Left forelimb (tissue), 1 donor: Measurements from ENCODE around the gene NUMA1.

Experiments used
- DNase-seq: peaks from one replicate; pipeline ENCODE4 v3.0.0-alpha.2; 2018; ENCODE audit warnings: low spot score

The NUMA1 gene, protein sequence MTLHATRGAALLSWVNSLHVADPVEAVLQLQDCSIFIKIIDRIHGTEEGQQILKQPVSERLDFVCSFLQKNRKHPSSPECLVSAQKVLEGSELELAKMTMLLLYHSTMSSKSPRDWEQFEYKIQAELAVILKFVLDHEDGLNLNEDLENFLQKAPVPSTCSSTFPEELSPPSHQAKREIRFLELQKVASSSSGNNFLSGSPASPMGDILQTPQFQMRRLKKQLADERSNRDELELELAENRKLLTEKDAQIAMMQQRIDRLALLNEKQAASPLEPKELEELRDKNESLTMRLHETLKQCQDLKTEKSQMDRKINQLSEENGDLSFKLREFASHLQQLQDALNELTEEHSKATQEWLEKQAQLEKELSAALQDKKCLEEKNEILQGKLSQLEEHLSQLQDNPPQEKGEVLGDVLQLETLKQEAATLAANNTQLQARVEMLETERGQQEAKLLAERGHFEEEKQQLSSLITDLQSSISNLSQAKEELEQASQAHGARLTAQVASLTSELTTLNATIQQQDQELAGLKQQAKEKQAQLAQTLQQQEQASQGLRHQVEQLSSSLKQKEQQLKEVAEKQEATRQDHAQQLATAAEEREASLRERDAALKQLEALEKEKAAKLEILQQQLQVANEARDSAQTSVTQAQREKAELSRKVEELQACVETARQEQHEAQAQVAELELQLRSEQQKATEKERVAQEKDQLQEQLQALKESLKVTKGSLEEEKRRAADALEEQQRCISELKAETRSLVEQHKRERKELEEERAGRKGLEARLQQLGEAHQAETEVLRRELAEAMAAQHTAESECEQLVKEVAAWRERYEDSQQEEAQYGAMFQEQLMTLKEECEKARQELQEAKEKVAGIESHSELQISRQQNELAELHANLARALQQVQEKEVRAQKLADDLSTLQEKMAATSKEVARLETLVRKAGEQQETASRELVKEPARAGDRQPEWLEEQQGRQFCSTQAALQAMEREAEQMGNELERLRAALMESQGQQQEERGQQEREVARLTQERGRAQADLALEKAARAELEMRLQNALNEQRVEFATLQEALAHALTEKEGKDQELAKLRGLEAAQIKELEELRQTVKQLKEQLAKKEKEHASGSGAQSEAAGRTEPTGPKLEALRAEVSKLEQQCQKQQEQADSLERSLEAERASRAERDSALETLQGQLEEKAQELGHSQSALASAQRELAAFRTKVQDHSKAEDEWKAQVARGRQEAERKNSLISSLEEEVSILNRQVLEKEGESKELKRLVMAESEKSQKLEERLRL (N-terminal part only)

GRCh38 chr11:72080326-72081183, at the start of gene NUMA1, which contains the start of gene LRRC51:
TSS of gene NUMA1 (minus strand) at chr11:72080542. CDS start at chr11:72035943, 44,599 bp downstream.
TSS of gene LRRC51 (plus strand) at chr11:72080850. CDS start at chr11:72089084, 8,234 bp downstream.
- peak; percentile 99 for DNase-seq

DNA sequence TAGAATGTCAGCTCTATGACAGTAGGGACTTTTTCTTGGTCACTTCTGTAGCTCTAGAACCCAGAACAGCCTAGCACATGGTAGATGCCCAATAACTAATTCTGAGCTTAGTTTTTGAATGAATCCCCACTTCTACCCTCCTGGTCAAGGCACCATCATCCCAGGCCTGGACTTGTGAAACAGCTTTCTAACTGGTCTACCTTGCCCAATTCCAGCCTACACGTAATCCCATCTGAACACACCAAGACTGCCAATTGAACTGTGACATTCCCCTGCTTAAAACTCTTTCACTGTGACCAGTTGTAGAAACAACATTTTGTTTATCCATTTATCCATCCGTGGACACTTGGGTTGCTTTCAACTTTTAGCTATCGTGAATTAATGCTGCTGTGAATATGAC, 49.0 kb upstream of the NUMA1 start:
- no peak for DNase-seq

DNA sequence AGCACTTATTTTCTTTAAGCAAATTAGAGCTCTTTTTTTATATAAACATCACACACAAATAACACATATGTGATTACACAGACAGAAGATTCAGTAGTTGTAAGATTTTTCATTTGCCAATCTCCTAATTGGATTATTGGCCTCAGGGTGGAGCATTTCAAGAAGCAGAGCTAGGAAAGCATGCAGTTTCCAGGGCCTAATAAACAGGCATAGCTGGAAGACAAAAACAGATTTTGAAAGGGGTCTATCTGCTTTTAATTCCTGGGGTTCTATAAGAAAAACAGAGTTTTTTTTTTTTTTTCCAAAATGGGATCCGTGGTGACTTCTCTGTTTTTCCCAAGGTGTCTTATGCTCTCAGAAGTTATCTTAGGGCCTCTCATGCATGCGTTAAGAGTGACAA, 47.6 kb upstream of the NUMA1 start:
- no peak for DNase-seq

GRCh38 chr11:72125956-72126355, 45.6 kb upstream of the NUMA1 start:
- DNase-seq: no peak

GRCh38 chr11:72124046-72124445, 43.7 kb upstream of the NUMA1 start:
- DNase-seq: no peak

DNA sequence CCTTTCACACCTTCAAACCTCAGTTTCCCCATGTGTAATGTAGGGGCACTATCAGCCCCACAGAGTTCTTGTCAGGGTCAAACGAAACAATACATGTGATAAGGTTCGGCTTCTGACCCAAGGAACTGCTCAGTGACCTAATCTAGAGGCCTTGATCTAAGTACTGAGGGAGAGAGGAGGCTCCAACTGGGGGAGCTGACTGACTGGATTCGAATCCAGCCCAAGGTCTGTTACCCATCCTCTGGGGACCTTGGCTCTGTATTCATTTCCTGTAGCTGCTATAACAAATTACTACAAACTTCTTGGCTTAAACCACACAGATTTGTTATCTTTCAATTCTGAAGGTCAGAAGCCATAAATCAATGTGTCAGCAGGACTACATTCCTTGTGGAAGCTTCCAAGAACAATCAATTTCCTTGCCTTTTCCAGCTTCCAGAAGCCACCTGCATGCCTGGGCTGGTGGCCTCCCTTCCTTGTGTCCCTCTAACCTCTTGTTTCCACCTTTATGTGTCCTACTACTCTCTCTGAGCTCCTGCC, 42.8 kb upstream of the NUMA1 start:
- peak; percentile 1 for DNase-seq

- no peak for DNase-seq
Measured at GRCh38 chr11:72122607-72123006, 42.3 kb upstream of the NUMA1 start.

GRCh38 chr11:72120930-72121329, 40.6 kb upstream of the NUMA1 start:
- DNase-seq: no peak

- DNase-seq: peak; percentile 4
Measured at GRCh38 chr11:72119198-72119597, 38.9 kb upstream of the NUMA1 start.

- no peak for DNase-seq
Measured at GRCh38 chr11:72116019-72116755, 35.8 kb upstream of the NUMA1 start.

- peak; percentile 9 for DNase-seq
Measured at GRCh38 chr11:72114570-72114969, 34.2 kb upstream of the NUMA1 start.

- no peak for DNase-seq
Measured at GRCh38 chr11:72112978-72113808, 32.9 kb upstream of the NUMA1 start.

GRCh38 chr11:72112143-72112977, 32.0 kb upstream of the NUMA1 start, which contains the start of gene ANAPC15:
TSS of gene ANAPC15 (minus strand) at chr11:72112695. CDS start at chr11:72111276, 1,419 bp downstream.
- DNase-seq: peak; percentile 97

- DNase-seq: no peak
Measured at GRCh38 chr11:72111300-72112142, 31.2 kb upstream of the NUMA1 start.

DNA sequence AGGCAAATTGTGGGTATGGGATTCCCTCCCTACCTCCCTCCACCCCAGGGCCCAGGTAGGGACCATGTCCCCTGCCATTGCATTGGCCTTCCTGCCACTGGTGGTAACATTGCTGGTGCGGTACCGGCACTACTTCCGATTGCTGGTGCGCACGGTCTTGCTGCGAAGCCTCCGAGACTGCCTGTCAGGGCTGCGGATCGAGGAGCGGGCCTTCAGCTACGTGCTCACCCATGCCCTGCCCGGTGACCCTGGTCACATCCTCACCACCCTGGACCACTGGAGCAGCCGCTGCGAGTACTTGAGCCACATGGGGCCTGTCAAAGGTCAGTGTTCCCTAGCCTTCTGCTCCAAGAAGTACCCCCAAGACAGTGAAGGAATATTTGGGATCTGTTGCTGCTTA, 25.5 kb upstream of the NUMA1 start, which contains the start of gene TOMT:
Gene TOMT (plus strand): TSS at position 37 of the 400 bp plus-strand sequence. CDS start 28 bp downstream, at position 65.
- peak; percentile 31 for DNase-seq

DNA sequence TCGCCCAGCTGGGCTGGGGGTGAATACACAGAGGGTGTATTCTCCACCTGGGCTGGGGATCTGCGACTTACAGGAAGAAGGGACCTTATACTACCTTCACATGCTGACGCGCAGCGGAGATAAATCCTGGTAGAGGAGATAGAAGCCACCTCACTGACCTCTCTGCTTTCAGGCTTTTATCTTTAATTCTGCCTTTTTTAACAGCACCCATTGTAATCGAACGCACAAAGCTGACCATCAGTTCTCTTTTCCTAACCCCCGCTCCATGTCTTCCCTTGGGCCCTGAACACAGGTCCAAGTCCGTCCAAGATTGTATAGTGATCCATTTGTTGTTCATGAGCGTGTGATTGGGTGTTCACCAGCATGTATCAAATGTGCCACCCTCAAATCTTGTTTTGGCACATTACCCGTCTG, 23.4 kb upstream of the NUMA1 start:
- DNase-seq: no peak
